Activated T-helper 1 cell treated with anti-CD3 and anti-CD28 coated beads, Interleukin-12 subunit alpha, Interleukin-12 subunit beta, Interleukin-2, Interleukin-4 antibody, amounts not matched to agents 30 ng/mL and 10 ng/mL and 1 ng/mL, durations not matched to agents 14 hours and 24 hours and 36 hours (primary cell): Measurements from ENCODE around the gene USP3. TPM values are rescaled to one million over a fixed set of nuclear protein-coding genes. Genes with fewer than 3 reads are reported as not detected.
A peak's percentile ranks its signal among the peaks of the same experiment; 100 is the strongest.

Experiments used
- DNase-seq: peaks from one replicate; pipeline ENCODE4 v3.0.0; 2021; ENCODE audit warnings: low spot score
- H3K27ac Mint-ChIP-seq: one replicate; pipeline ENCODE4 v1.8.0; 2021; ENCODE audit warnings: mild to moderate bottlenecking, mixed read lengths
- H3K27me3 Mint-ChIP-seq: one replicate; pipeline ENCODE4 v1.8.0; 2022; ENCODE audit warnings: mild to moderate bottlenecking, moderate library complexity, mixed read lengths; ENCODE audit not compliant: insufficient read depth
- H3K36me3 Mint-ChIP-seq: one replicate; pipeline ENCODE4 v1.8.0; 2021; ENCODE audit warnings: low read depth, mixed read lengths
- H3K4me1 Mint-ChIP-seq: one replicate; pipeline ENCODE4 v1.8.0; 2021; ENCODE audit warnings: low read depth, mixed read lengths
- H3K4me3 Mint-ChIP-seq: one replicate; pipeline ENCODE4 v1.8.0; 2021; ENCODE audit warnings: mild to moderate bottlenecking, moderate library complexity, mixed read lengths
- H3K9me3 Mint-ChIP-seq: one replicate; pipeline ENCODE4 v1.8.0; 2021; ENCODE audit warnings: mixed read lengths
- intact Hi-C: fragments of 100-400 bp; cut with micrococcal nuclease; formaldehyde crosslinking; loops from one replicate; pipeline ENCODE4 v1.15.1; 2024
- total RNA-seq: library from RNA; stranded (reverse); gene quantifications from 2 replicates; pipeline ENCODE4 v1.2.3, GENCODE V29; 2022

The USP3 gene
- total RNA-seq, 1 donor from 2014 or later: 46.9 TPM

GRCh38 chr15:63582179-63582578 lies 77.8 kb downstream of the USP3 start:
- DNase-seq: no peak
- H3K4me3 Mint-ChIP-seq: no peak overlapping the region
- peak overlapping the region; percentile 27 for H3K27ac Mint-ChIP-seq
- no peaks in the 10 kb centered on the region for H3K9me3 Mint-ChIP-seq
- intact Hi-C loops: no loop called here
- peaks cover 36% of the 10 kb centered on the region for H3K36me3 Mint-ChIP-seq
- H3K4me1 Mint-ChIP-seq: no peaks in the 10 kb centered on the region
- H3K27me3 Mint-ChIP-seq: no peaks in the 10 kb centered on the region

DNA sequence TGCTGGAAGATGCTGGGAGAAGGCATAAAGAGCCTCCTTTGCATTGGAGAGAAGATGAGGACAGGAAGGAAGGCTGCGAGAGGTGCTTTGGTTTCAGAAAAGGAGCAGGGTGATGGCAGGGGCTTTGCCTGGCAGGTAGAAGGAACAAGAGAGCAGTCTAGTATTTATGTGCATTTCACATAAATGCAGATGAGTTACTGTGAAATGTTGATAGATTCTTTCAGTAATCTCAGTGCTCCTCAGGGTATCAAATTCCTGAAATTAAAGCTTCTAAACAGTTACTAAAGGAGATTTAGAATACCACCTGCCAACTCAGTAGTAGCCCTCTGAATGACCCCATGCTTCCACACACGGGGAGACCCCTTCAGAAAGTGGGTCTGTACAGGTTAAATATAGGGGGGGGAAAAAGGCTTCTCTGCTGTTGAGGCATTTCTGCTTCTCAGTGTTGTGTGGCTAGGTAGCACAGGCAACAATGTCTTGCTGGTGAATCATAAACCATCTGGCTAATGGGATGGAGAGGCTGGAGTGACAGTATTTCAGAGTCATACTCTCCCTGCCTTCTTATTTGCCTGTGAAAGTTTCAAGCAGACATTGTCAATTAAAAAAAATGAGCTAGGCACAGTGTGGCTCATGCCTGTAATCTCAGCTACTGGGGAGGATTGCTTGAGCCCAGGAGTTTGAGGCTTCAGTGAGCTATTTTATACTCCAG lies 78.5 kb downstream of the USP3 start:
- intact Hi-C loops: no loop called here
- Mint-ChIP-seq H3K27ac (peak overlapping the region; percentile 27), H3K4me3 (no peak overlapping the region)

DNA sequence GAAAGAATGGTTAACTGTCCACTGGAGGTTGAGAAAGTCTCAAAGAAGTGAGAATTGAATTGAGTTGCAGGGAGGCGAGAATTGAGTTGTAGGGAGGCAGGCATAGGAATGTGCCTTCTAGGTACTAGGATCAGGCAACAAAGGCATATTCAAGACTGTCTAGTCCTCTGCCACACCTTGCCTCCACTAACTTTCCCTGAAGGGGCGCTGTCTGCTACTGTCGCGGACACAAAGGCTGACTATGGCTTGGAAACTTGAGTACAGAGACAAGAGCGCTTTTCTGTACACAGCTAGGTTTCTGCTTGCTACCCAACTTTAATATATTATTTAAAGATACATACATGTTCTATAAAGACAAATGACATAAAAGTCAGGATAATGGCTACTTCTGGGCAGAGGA lies 82.4 kb downstream of the USP3 start:
- no peak overlapping the region for H3K4me3 Mint-ChIP-seq
- H3K27me3 Mint-ChIP-seq: no peaks in the 10 kb centered on the region
- intact Hi-C loops: no loop called here
- no peak overlapping the region for H3K27ac Mint-ChIP-seq
- H3K36me3 Mint-ChIP-seq: peaks cover 55% of the 10 kb centered on the region
- H3K4me1 Mint-ChIP-seq: no peaks in the 10 kb centered on the region
- no peaks in the 10 kb centered on the region for H3K9me3 Mint-ChIP-seq
- DNase-seq: no peak

More for the DNA sequence above, 78.5 kb downstream of the USP3 start:
- Mint-ChIP-seq H3K9me3 (no peaks in the 10 kb centered on the region), H3K36me3 (peaks cover 36% of the 10 kb centered on the region), H3K4me1 (no peaks in the 10 kb centered on the region), H3K27me3 (no peaks in the 10 kb centered on the region)
- no peak for DNase-seq

DNA sequence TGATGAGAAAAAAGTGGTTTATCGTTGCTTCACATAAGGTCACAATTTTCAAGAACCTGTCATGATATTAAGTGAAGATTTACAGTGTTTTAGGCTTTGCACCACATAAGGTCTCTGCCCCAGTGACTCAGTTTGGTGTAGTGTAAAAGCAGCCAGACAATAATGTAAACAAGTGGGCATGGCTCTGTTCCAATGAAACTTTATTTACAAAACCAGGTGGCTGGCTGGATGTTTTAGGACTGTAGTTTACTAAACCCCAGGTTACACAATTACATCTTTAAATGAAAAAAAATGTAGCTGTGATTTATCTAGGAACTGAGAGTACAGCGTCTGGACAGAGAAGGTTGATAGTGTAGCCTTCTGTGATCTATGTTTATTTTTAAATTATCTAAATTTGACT lies 83.1 kb downstream of the USP3 start:
- Mint-ChIP-seq H3K9me3 (no peaks in the 10 kb centered on the region), H3K4me3 (no peak overlapping the region), H3K36me3 (peaks cover 53% of the 10 kb centered on the region), H3K4me1 (no peaks in the 10 kb centered on the region), H3K27ac (no peak overlapping the region), H3K27me3 (no peaks in the 10 kb centered on the region)
- no peak for DNase-seq
- intact Hi-C loops: no loop called here

- intact Hi-C loops: no loop called here
- Mint-ChIP-seq H3K27ac (no peak overlapping the region), H3K9me3 (no peaks in the 10 kb centered on the region), H3K27me3 (no peaks in the 10 kb centered on the region), H3K4me1 (peaks cover 13% of the 10 kb centered on the region), H3K4me3 (no peak overlapping the region), H3K36me3 (peaks cover 59% of the 10 kb centered on the region)
- no peak for DNase-seq
These were observed 84.4 kb downstream of the USP3 start for GRCh38 chr15:63588826-63589225.

- Mint-ChIP-seq H3K36me3 (peaks cover 43% of the 10 kb centered on the region), H3K9me3 (no peaks in the 10 kb centered on the region), H3K27ac (peak overlapping the region; percentile 67), H3K27me3 (no peaks in the 10 kb centered on the region), H3K4me3 (no peak overlapping the region), H3K4me1 (peaks cover 47% of the 10 kb centered on the region)
- intact Hi-C loops: no loop called here
- DNase-seq: no peak
These were observed 89.6 kb downstream of the USP3 start for GRCh38 chr15:63593705-63594671.

- Mint-ChIP-seq H3K27me3 (no peaks in the 10 kb centered on the region), H3K36me3 (peaks cover 38% of the 10 kb centered on the region), H3K9me3 (no peaks in the 10 kb centered on the region), H3K27ac (no peak overlapping the region), H3K4me1 (peaks cover 56% of the 10 kb centered on the region), H3K4me3 (no peak overlapping the region)
- no peak for DNase-seq
- intact Hi-C loops: no loop called here
These were observed 90.7 kb downstream of the USP3 start for GRCh38 chr15:63595065-63595464.

- Mint-ChIP-seq H3K27ac (no peak overlapping the region), H3K9me3 (no peaks in the 10 kb centered on the region), H3K4me1 (peaks cover 57% of the 10 kb centered on the region), H3K36me3 (peaks cover 36% of the 10 kb centered on the region), H3K4me3 (no peak overlapping the region), H3K27me3 (no peaks in the 10 kb centered on the region)
- intact Hi-C loops: no loop called here
- DNase-seq: no peak
These were observed 91.3 kb downstream of the USP3 start for GRCh38 chr15:63595688-63596087.

- H3K4me3 Mint-ChIP-seq: no peak overlapping the region
- peaks cover 59% of the 10 kb centered on the region for H3K4me1 Mint-ChIP-seq
- intact Hi-C loops: no loop called here
These were observed 92.3 kb downstream of the USP3 start for GRCh38 chr15:63596676-63597037.

GRCh38 chr15:63597038-63597790 lies 92.8 kb downstream of the USP3 start, which contains the start of gene FBXL22:
Gene FBXL22, plus strand, starts transcription at chr15:63597387. Its CDS starts 6 bp downstream, at chr15:63597393.
- H3K27ac Mint-ChIP-seq: peak within 1 kb of the TSS; percentile 7
- no peaks in the 10 kb centered on the region for H3K27me3 Mint-ChIP-seq
- peaks cover 64% of the 10 kb centered on the region for H3K4me1 Mint-ChIP-seq
- H3K4me3 Mint-ChIP-seq: no peak within 1 kb of the TSS
- intact Hi-C loops: no loop called here
- peaks cover 25% of the 10 kb centered on the region for H3K36me3 Mint-ChIP-seq
- DNase-seq: no peak
- no peaks in the 10 kb centered on the region for H3K9me3 Mint-ChIP-seq

More at GRCh38 chr15:63596676-63597037, 92.3 kb downstream of the USP3 start:
- DNase-seq: no peak
- Mint-ChIP-seq H3K36me3 (peaks cover 27% of the 10 kb centered on the region), H3K27me3 (no peaks in the 10 kb centered on the region), H3K27ac (peak overlapping the region; percentile 7), H3K9me3 (no peaks in the 10 kb centered on the region)

DNA sequence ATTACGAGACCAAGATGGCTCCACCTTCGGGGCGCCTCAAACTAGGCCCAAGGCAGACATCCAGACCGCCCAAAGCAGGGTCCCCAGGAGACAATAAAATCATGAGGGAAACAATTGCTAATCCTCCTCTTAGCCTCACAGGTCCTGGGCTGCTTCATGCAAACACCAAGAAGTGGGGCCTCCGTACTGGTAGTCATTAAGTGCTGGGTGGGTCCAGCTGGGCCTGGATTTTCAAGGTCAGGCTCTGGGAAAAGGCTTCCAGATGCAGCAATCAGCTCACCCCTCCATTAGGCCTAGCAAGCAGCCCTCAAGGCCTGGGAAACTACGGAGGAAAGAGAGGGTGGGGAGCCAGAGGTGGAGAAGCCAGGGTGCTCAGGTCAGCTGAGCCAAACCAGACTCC lies 93.4 kb downstream of the USP3 start:
- intact Hi-C loops: no loop called here

GRCh38 chr15:63598473-63599400 lies 94.3 kb downstream of the USP3 start:
- peaks cover 25% of the 10 kb centered on the region for H3K36me3 Mint-ChIP-seq
- intact Hi-C loops: no loop called here
- no peak for DNase-seq
- H3K9me3 Mint-ChIP-seq: no peaks in the 10 kb centered on the region
- H3K4me3 Mint-ChIP-seq: peak overlapping the region; percentile 82
- H3K4me1 Mint-ChIP-seq: peaks cover 58% of the 10 kb centered on the region
- H3K27ac Mint-ChIP-seq: peak overlapping the region; percentile 3
- H3K27me3 Mint-ChIP-seq: peaks cover 2% of the 10 kb centered on the region

More for the DNA sequence above, 93.4 kb downstream of the USP3 start:
- peaks cover 27% of the 10 kb centered on the region for H3K36me3 Mint-ChIP-seq
- no peak overlapping the region for H3K27ac Mint-ChIP-seq
- H3K9me3 Mint-ChIP-seq: no peaks in the 10 kb centered on the region
- peaks cover 67% of the 10 kb centered on the region for H3K4me1 Mint-ChIP-seq
- no peak overlapping the region for H3K4me3 Mint-ChIP-seq
- H3K27me3 Mint-ChIP-seq: peaks cover 2% of the 10 kb centered on the region
- DNase-seq: no peak
